C4-2B (cell line): ENCODE measurements around the gene PLEKHH3.

ENCODE experiments used
- H3K27ac ChIP-seq: fragments of 450-650 bp; 2 replicates; pipeline ENCODE4 v1.5.1; 2017
- CTCF ChIP-seq: fragments of 450-650 bp; conservative IDR thresholded peaks from 2 replicates; pipeline ENCODE4 v1.5.1; 2017; ENCODE audit warnings: mild to moderate bottlenecking
- ZFX ChIP-seq: fragments of 450-650 bp; IDR thresholded peaks from 2 replicates; pipeline ENCODE4 v1.6.1; 2017

The PLEKHH3 gene

GRCh38 chr17:42695500-42695899 is 18.7 kb upstream of the PLEKHH3 start:
- TF ChIP-seq CTCF: no peak
- TF ChIP-seq ZFX: no peak
- H3K27ac ChIP-seq: no peak overlapping the region

- TF ChIP-seq ZFX: no peak
- TF ChIP-seq CTCF: no peak
- no peak overlapping the region for H3K27ac ChIP-seq
These were observed 17.7 kb upstream of the PLEKHH3 start for GRCh38 chr17:42694524-42694923.

GRCh38 chr17:42692489-42692888 is 15.7 kb upstream of the PLEKHH3 start:
- TF ChIP-seq ZFX (no peak), CTCF (no peak)
- no peak overlapping the region for H3K27ac ChIP-seq

GRCh38 chr17:42691021-42691545 is 14.3 kb upstream of the PLEKHH3 start:
- TF ChIP-seq CTCF: no peak
- no peak for TF ChIP-seq ZFX
- no peak overlapping the region for H3K27ac ChIP-seq

- no peak overlapping the region for H3K27ac ChIP-seq
- TF ChIP-seq ZFX (no peak), CTCF (no peak)
These were observed 13.8 kb upstream of the PLEKHH3 start for GRCh38 chr17:42690596-42690995.

- H3K27ac ChIP-seq: no peak overlapping the region
- TF ChIP-seq CTCF: no peak
- no peak for TF ChIP-seq ZFX
These were observed 11.0 kb upstream of the PLEKHH3 start for GRCh38 chr17:42687707-42688320.

- H3K27ac ChIP-seq: no peak overlapping the region
- TF ChIP-seq ZFX: no peak
- no peak for TF ChIP-seq CTCF
These were observed 9.8 kb upstream of the PLEKHH3 start for GRCh38 chr17:42686520-42687128.
